ENCODE measurements around the gene MPHOSPH9. TPM values are rescaled to one million over a fixed set of nuclear protein-coding genes. Genes with fewer than 3 reads are reported as not detected.
A peak's percentile ranks its signal among the peaks of the same experiment; 100 is the strongest.
"Not testable (repeated sequence)": the region's sequence is repeated elsewhere in the genome, so short reads cannot be mapped to it uniquely, and the experiment has no call there.

Gene MPHOSPH9
- total RNA-seq, 2 donors from 2014 or later = 68.4 to 85.3 TPM

GRCh38 chr12:123251403-123252076 is 18.6 kb upstream of the MPHOSPH9 start:
- H3K36me3 ChIP-seq (ENCODE audit: control insufficient read depth, insufficient read depth, low read length) = peaks cover 37% of the 10 kb centered on the region
- no peaks in the 10 kb centered on the region for H3K4me1 ChIP-seq (ENCODE audit: control insufficient read depth, insufficient read depth, low read length)
- TF ChIP-seq, protein P1, sequence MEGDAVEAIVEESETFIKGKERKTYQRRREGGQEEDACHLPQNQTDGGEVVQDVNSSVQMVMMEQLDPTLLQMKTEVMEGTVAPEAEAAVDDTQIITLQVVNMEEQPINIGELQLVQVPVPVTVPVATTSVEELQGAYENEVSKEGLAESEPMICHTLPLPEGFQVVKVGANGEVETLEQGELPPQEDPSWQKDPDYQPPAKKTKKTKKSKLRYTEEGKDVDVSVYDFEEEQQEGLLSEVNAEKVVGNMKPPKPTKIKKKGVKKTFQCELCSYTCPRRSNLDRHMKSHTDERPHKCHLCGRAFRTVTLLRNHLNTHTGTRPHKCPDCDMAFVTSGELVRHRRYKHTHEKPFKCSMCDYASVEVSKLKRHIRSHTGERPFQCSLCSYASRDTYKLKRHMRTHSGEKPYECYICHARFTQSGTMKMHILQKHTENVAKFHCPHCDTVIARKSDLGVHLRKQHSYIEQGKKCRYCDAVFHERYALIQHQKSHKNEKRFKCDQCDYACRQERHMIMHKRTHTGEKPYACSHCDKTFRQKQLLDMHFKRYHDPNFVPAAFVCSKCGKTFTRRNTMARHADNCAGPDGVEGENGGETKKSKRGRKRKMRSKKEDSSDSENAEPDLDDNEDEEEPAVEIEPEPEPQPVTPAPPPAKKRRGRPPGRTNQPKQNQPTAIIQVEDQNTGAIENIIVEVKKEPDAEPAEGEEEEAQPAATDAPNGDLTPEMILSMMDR (conservative IDR thresholded peaks at IDR 0.05) = no peak
- peak; percentile 52 for DNase-seq
- H3K4me3 ChIP-seq (ENCODE audit: low read length) = no peak overlapping the region
- H3K9me3 ChIP-seq (ENCODE audit: control insufficient read depth, low read length) = peaks cover 8% of the 10 kb centered on the region
- no peaks in the 10 kb centered on the region for H3K27me3 Mint-ChIP-seq (ENCODE audit: insufficient read depth)
- peaks cover 33% of the 10 kb centered on the region for H3K9me3 Mint-ChIP-seq
- no peak overlapping the region for H3K4me3 Mint-ChIP-seq
- 93 to 100% methylated on average over 2 to 8 of the region's 8 CpGs for WGBS, 2 experiments (ENCODE audit: insufficient coverage in 1 of 2, insufficient read length in 1 of 2)
- peaks cover 73% of the 10 kb centered on the region for H3K36me3 Mint-ChIP-seq (ENCODE audit: low read depth)
- peak overlapping the region; percentile 92 for H3K27ac Mint-ChIP-seq
- H3K4me1 Mint-ChIP-seq = peaks cover 10% of the 10 kb centered on the region
- no peaks in the 10 kb centered on the region for H3K27me3 ChIP-seq (ENCODE audit: control insufficient read depth, insufficient read depth, low read length, poor library complexity, severe bottlenecking)
- H3K9ac ChIP-seq (ENCODE audit: extremely low read depth, low read length, poor library complexity, severe bottlenecking) = no peak overlapping the region
- H3K27ac ChIP-seq (ENCODE audit: low read depth, low read length) = no peak overlapping the region

GRCh38 chr12:123250471-123251383 is 17.8 kb upstream of the MPHOSPH9 start:
- Mint-ChIP-seq H3K4me1 (peaks cover 12% of the 10 kb centered on the region), H3K27ac (peak overlapping the region; percentile 92), H3K9me3 (peaks cover 36% of the 10 kb centered on the region), H3K36me3 (ENCODE audit: low read depth) (peaks cover 75% of the 10 kb centered on the region), H3K4me3 (no peak overlapping the region), H3K27me3 (ENCODE audit: insufficient read depth) (no peaks in the 10 kb centered on the region)
- 89 to 90% methylated on average over 8 to 13 of the region's 13 CpGs for WGBS, 2 experiments (ENCODE audit: insufficient coverage in 1 of 2, insufficient read length in 1 of 2)
- Histone ChIP-seq H3K4me1 (ENCODE audit: control insufficient read depth, insufficient read depth, low read length) (no peaks in the 10 kb centered on the region), H3K27me3 (ENCODE audit: control insufficient read depth, insufficient read depth, low read length, poor library complexity, severe bottlenecking) (no peaks in the 10 kb centered on the region), H3K27ac (ENCODE audit: low read depth, low read length) (no peak overlapping the region), H3K36me3 (ENCODE audit: control insufficient read depth, insufficient read depth, low read length) (peaks cover 30% of the 10 kb centered on the region), H3K9me3 (ENCODE audit: control insufficient read depth, low read length) (peaks cover 8% of the 10 kb centered on the region), H3K4me3 (ENCODE audit: low read length) (no peak overlapping the region), H3K9ac (ENCODE audit: extremely low read depth, low read length, poor library complexity, severe bottlenecking) (no peak overlapping the region)
- TF ChIP-seq, protein P1 (conservative IDR thresholded peaks at IDR 0.05) = no peak
- peak; percentile 73 for DNase-seq

DNA sequence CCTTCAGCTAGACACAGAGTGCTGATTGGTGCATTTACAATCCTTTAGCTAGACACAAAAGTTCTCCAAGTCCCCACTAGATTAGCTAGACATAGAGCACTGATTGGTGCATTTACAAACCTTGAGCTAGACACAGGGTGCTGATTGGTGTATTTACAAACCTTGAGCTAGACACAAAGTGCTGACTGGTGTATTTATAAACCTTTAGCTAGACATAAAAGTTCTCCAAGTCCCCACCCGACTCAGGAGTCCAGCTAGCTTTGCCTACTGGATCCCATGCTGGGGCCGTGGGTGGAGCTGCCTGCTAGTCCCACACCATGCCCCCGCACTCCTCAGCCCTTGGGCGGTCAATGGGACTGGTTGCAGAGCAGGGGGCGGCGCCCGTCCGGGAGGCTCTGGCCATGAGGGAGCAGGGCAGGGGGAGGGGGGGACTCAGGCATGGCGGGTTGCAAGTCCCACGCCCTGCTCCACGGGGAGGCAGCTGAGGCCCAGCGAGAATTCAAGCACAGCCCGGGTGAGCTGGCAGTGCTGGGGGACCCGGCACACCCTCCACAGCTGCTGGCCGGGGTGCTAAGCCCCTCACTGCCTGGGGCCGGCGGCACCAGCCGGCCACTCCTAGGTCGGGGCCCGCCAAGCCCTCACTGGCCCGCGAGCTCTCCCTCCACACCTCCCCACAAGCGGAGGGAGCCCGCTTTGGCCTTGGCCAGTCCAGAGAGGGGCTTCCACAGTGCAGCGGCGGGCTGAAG is 16.2 kb upstream of the MPHOSPH9 start:
- H3K4me3 ChIP-seq (ENCODE audit: low read length); H3K9ac ChIP-seq (ENCODE audit: extremely low read depth, low read length, poor library complexity, severe bottlenecking); H3K4me1 ChIP-seq (ENCODE audit: control insufficient read depth, insufficient read depth, low read length); H3K27ac Mint-ChIP-seq; H3K27me3 Mint-ChIP-seq (ENCODE audit: insufficient read depth); H3K27me3 ChIP-seq (ENCODE audit: control insufficient read depth, insufficient read depth, low read length, poor library complexity, severe bottlenecking); H3K4me3 Mint-ChIP-seq; H3K9me3 ChIP-seq (ENCODE audit: control insufficient read depth, low read length); H3K27ac ChIP-seq (ENCODE audit: low read depth, low read length): not testable (repeated sequence)
- peaks cover 19% of the 10 kb centered on the region for H3K36me3 ChIP-seq (ENCODE audit: control insufficient read depth, insufficient read depth, low read length)
- peaks cover 75% of the 10 kb centered on the region for H3K36me3 Mint-ChIP-seq (ENCODE audit: low read depth)
- 91 to 98% methylated on average over 9 to 26 of the region's 26 CpGs for WGBS, 2 experiments (ENCODE audit: insufficient coverage in 1 of 2, insufficient read length in 1 of 2)
- H3K9me3 Mint-ChIP-seq = peaks cover 42% of the 10 kb centered on the region
- peaks cover 17% of the 10 kb centered on the region for H3K4me1 Mint-ChIP-seq
- DNase-seq = peak; percentile 57

DNA sequence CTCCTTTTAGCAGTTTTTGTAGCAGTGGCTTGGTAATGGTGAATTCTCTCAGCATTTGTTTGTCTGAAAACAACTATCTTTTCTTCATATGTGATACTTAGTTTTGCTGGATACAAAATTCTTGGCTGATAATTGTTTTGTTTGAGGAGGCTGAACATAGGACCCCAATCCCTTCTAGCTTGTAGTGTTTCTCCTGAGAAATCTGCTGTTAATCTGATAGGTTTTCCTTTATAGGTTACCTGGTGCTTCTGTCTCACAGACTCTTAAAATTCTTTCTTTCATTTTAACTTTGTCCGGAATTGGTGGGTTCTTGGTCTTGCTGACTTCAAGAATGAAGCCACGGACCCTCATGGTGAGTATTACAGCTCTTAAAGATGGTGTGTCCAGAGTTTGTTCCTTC is 15.2 kb upstream of the MPHOSPH9 start:
- H3K4me3 ChIP-seq (ENCODE audit: low read length); H3K27ac ChIP-seq (ENCODE audit: low read depth, low read length); H3K9ac ChIP-seq (ENCODE audit: extremely low read depth, low read length, poor library complexity, severe bottlenecking); H3K27me3 ChIP-seq (ENCODE audit: control insufficient read depth, insufficient read depth, low read length, poor library complexity, severe bottlenecking); DNase-seq; H3K27ac Mint-ChIP-seq; H3K9me3 ChIP-seq (ENCODE audit: control insufficient read depth, low read length); H3K4me1 ChIP-seq (ENCODE audit: control insufficient read depth, insufficient read depth, low read length); H3K4me3 Mint-ChIP-seq; H3K27me3 Mint-ChIP-seq (ENCODE audit: insufficient read depth): not testable (repeated sequence)
- 98% methylated on average over 2 of the region's 2 CpGs; no CpG with 5 or more reads in 1 of the 2 experiments for WGBS, 2 experiments (ENCODE audit: insufficient coverage in 1 of 2, insufficient read length in 1 of 2)
- peaks cover 69% of the 10 kb centered on the region for H3K36me3 Mint-ChIP-seq (ENCODE audit: low read depth)
- peaks cover 17% of the 10 kb centered on the region for H3K4me1 Mint-ChIP-seq
- H3K9me3 Mint-ChIP-seq = peaks cover 42% of the 10 kb centered on the region
- H3K36me3 ChIP-seq (ENCODE audit: control insufficient read depth, insufficient read depth, low read length) = peaks cover 10% of the 10 kb centered on the region

Measured in endodermal cell (in vitro differentiated cells).